Thoracic aorta (tissue), 2 donors: ENCODE results near the gene SPNS3. TPM values are rescaled to one million over a fixed set of nuclear protein-coding genes. Genes with fewer than 3 reads are reported as not detected.

Experiments used
- ATAC-seq: fragments of 150-250 bp; one replicate; pipeline ENCODE4 v1.8.0; 2017; ENCODE audit warnings: low read depth; ENCODE audit not compliant: insufficient number of reproducible peaks, low FRiP score
- DNase-seq: peaks from one replicate; pipeline ENCODE4 v3.0.0-alpha.2; 2020; ENCODE audit warnings: low spot score
- H3K27ac ChIP-seq, 2 donors: fragments of 200-600 bp; sonication (generic); 1 replicate in 1 of 2; 2 replicates in 1 of 2; pipeline ENCODE4 v1.5.1; 2016; ENCODE audit warnings: mild to moderate bottlenecking in 2 of 2, moderate library complexity in 2 of 2
- H3K27me3 ChIP-seq: fragments of 200-600 bp; sonication (generic); replicated peaks from 2 replicates; pipeline ENCODE4 v1.6.0; 2016; ENCODE audit warnings: mild to moderate bottlenecking; ENCODE audit not compliant: insufficient read depth
- H3K36me3 ChIP-seq: fragments of 200-600 bp; sonication (generic); one replicate; pipeline ENCODE4 v1.5.1; 2016
- H3K4me1 ChIP-seq, 2 donors: fragments of 200-600 bp; sonication (generic); 1 replicate in 1 of 2; 2 replicates in 1 of 2; pipeline versions ENCODE4 v1.5.1 to v1.6.0; 2016; ENCODE audit warnings: low read depth in 2 of 2, mild to moderate bottlenecking in 1 of 2; ENCODE audit not compliant: control insufficient read depth in 1 of 2
- H3K4me3 ChIP-seq: fragments of 200-600 bp; sonication (generic); 2 replicates; pipeline ENCODE4 v1.5.1; 2016; ENCODE audit warnings: mild to moderate bottlenecking
- H3K9me3 ChIP-seq: fragments of 200-600 bp; sonication (generic); 2 replicates; pipeline ENCODE4 v1.5.1; 2016
- CTCF ChIP-seq: fragments of 200-600 bp; sonication (generic); IDR thresholded peaks from one replicate; pipeline ENCODE4 v1.5.1; 2019; ENCODE audit warnings: antibody characterized with exemption
- total RNA-seq, 2 donors: library from RNA; depleted of rRNA; stranded (reverse); fragments of >200 nt; gene quantifications; one replicate each; pipeline versions ENCODE4 v1.1.0 to v1.2.3, GENCODE V29; 2016

The SPNS3 gene
- total RNA-seq, 2 donors from 2014 or later: 1.9 TPM; not detected in 1

- Histone ChIP-seq H3K4me1 (peaks cover 0 to 5% of the 10 kb centered on the region in 2 donors), H3K9me3 (no peaks in the 10 kb centered on the region), H3K4me3 (no peak overlapping the region), H3K36me3 (no peaks in the 10 kb centered on the region), H3K27me3 (no peaks in the 10 kb centered on the region), H3K27ac (no peak overlapping the region)
- no peak for ATAC-seq
- no peak for DNase-seq
- no peak for TF ChIP-seq CTCF
These were observed 49.5 kb downstream of the SPNS3 start for GRCh38 chr17:4483012-4483840.

GRCh38 chr17:4485676-4486646 is 52.2 kb downstream of the SPNS3 start:
- no peaks in the 10 kb centered on the region for H3K27me3 ChIP-seq
- H3K9me3 ChIP-seq: no peaks in the 10 kb centered on the region
- DNase-seq (no peak), ATAC-seq (no peak)
- H3K4me1 ChIP-seq: peaks cover 0 to 5% of the 10 kb centered on the region in 2 donors
- TF ChIP-seq CTCF: no peak
- H3K36me3 ChIP-seq: no peaks in the 10 kb centered on the region
- H3K27ac ChIP-seq: no peak overlapping the region
- peak overlapping the region; percentile 25 for H3K4me3 ChIP-seq

- ATAC-seq (no peak), DNase-seq (no peak)
- Histone ChIP-seq H3K27me3 (no peaks in the 10 kb centered on the region), H3K27ac (no peak overlapping the region), H3K4me3 (no peak overlapping the region), H3K4me1 (peaks cover 0 to 5% of the 10 kb centered on the region in 2 donors), H3K9me3 (no peaks in the 10 kb centered on the region), H3K36me3 (no peaks in the 10 kb centered on the region)
- no peak for TF ChIP-seq CTCF
These were observed 53.6 kb downstream of the SPNS3 start for GRCh38 chr17:4487296-4487695.

- H3K4me1 ChIP-seq: peaks cover 0 to 5% of the 10 kb centered on the region in 2 donors
- H3K27me3 ChIP-seq: no peaks in the 10 kb centered on the region
- H3K9me3 ChIP-seq: no peaks in the 10 kb centered on the region
- no peak for ATAC-seq
- no peak for TF ChIP-seq CTCF
- H3K27ac ChIP-seq: no peak overlapping the region
- no peak overlapping the region for H3K4me3 ChIP-seq
- no peaks in the 10 kb centered on the region for H3K36me3 ChIP-seq
- DNase-seq: no peak
These were observed 54.3 kb downstream of the SPNS3 start for GRCh38 chr17:4487820-4488716.
